Dermis microvascular lymphatic vessel endothelial cell (primary cell): ENCODE results near the gene SLC16A3. TPM values are rescaled to one million over a fixed set of nuclear protein-coding genes. Genes with fewer than 3 reads are reported as not detected.
A peak's percentile ranks its signal among the peaks of the same experiment; 100 is the strongest.

Experiments used
- DNase-seq, 2 donors: peaks; one replicate each; pipeline versions ENCODE4 v3.0.0 to v3.0.0-alpha.2; 2010; ENCODE audit warnings: low read depth in 2 of 2
- total RNA-seq: library from RNA; depleted of rRNA; stranded (reverse); fragments of >200 nt; gene quantifications from 2 replicates; pipeline ENCODE4 v1.2.1, GENCODE V29; 2014

Gene SLC16A3
- total RNA-seq, 1 donor from 2014 or later: 62.3 TPM

- no peak for DNase-seq
These were observed 53.7 kb downstream of the SLC16A3 start for GRCh38 chr17:82282239-82283207.

- peak in 1 of 2 donors; percentile 23 for DNase-seq
These were observed 54.4 kb downstream of the SLC16A3 start for GRCh38 chr17:82283208-82283749.

- DNase-seq: no peak
These were observed 56.3 kb downstream of the SLC16A3 start for GRCh38 chr17:82285141-82285540.

- DNase-seq: no peak
These were observed 58.4 kb downstream of the SLC16A3 start for GRCh38 chr17:82287013-82287867.

- peak in 1 of 2 donors; percentile 77 for DNase-seq
These were observed 59.3 kb downstream of the SLC16A3 start for GRCh38 chr17:82287868-82288801.

Other genes starting within 250 kb of the SLC16A3 start
- 23.5 and 38.6 TPM in 2 replicates for gene CENPX, start 206.2 kb upstream of the SLC16A3 start, total RNA-seq
- 10.0 and 10.1 TPM in 2 replicates for gene LRRC45, start 205.7 kb upstream of the SLC16A3 start, total RNA-seq
- 12.5 and 14.5 TPM in 2 replicates for gene RAC3, start 197.4 kb upstream of the SLC16A3 start, total RNA-seq
- 33.1 and 42.7 TPM in 2 replicates for gene DCXR, start 191.3 kb upstream of the SLC16A3 start, total RNA-seq
- 16.4 and 28.2 TPM in 2 replicates for gene RFNG, start 177.2 kb upstream of the SLC16A3 start, total RNA-seq
- 67.1 and 86.6 TPM in 2 replicates for gene GPS1, start 177.1 kb upstream of the SLC16A3 start, total RNA-seq
- gene DUS1L, start 163.2 kb upstream of the SLC16A3 start, total RNA-seq: 35.6 and 44.1 TPM in 2 replicates
- 54.4 and 61.1 TPM in 2 replicates for gene FASN, start 130.8 kb upstream of the SLC16A3 start, total RNA-seq
- 2.8 and 5.4 TPM in 2 replicates for gene CCDC57, start 16.2 kb upstream of the SLC16A3 start, total RNA-seq
- 36.1 and 56.0 TPM in 2 replicates for gene CSNK1D, start 44.7 kb downstream of the SLC16A3 start, total RNA-seq
- not detected in 2 replicates for gene CD7, start 88.6 kb downstream of the SLC16A3 start, total RNA-seq
- gene SECTM1, start 104.7 kb downstream of the SLC16A3 start, total RNA-seq: 0.26 and 1.9 TPM in 2 replicates
- gene TEX19, start 130.2 kb downstream of the SLC16A3 start, total RNA-seq: not detected in 2 replicates
- not detected in 2 replicates for gene UTS2R, start 142.7 kb downstream of the SLC16A3 start, total RNA-seq
- gene HEXD, start 189.3 kb downstream of the SLC16A3 start, total RNA-seq: 6.8 and 15.7 TPM in 2 replicates
- gene OGFOD3, start 189.5 kb downstream of the SLC16A3 start, total RNA-seq: 24.1 and 25.9 TPM in 2 replicates
- 30.6 and 58.8 TPM in 2 replicates for gene CYBC1, start 221.7 kb downstream of the SLC16A3 start, total RNA-seq
- gene NARF, start 229.7 kb downstream of the SLC16A3 start, total RNA-seq: 56.0 and 123 TPM in 2 replicates